Measurements from ENCODE around the gene TNFRSF1B.

The TNFRSF1B gene

GRCh38 chr1:12183095-12183794 is 16.5 kb downstream of the TNFRSF1B start:
- no peak for DNase-seq (ENCODE audit: extremely low read depth, low read depth)
- no peak for TF ChIP-seq CTCF (IDR thresholded peaks at IDR 0.05; ENCODE audit: low read depth, low read length)

- DNase-seq (ENCODE audit: extremely low read depth, low read depth), result peak; percentile 57
- peak; percentile 32 for TF ChIP-seq CTCF (IDR thresholded peaks at IDR 0.05; ENCODE audit: low read depth, low read length)
Measured at GRCh38 chr1:12184008-12184681, 17.4 kb downstream of the TNFRSF1B start.

- no peak for DNase-seq (ENCODE audit: extremely low read depth, low read depth)
- TF ChIP-seq CTCF (IDR thresholded peaks at IDR 0.05; ENCODE audit: low read depth, low read length), result no peak
Measured at GRCh38 chr1:12185036-12185917, 18.5 kb downstream of the TNFRSF1B start.

- TF ChIP-seq CTCF (IDR thresholded peaks at IDR 0.05; ENCODE audit: low read depth, low read length), result no peak
- DNase-seq (ENCODE audit: extremely low read depth, low read depth), result no peak
Measured at GRCh38 chr1:12185918-12186678, 19.3 kb downstream of the TNFRSF1B start.

DNA sequence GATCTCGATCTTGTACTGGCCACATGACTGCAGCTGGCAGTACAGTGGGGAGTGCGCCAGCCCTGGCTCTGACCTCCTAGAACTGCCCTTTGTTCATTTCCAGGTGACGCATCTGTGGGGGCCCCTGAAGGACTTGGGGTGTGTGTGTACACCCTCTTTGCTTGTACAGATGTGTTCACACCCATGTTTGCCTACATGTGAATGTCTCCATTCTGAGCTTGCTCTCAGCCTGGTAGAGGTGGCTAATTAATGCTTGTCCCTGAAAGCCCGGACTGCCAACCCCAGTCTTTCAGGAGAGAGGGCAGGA is 19.8 kb downstream of the TNFRSF1B start:
- DNase-seq (ENCODE audit: extremely low read depth, low read depth), result no peak
- no peak for TF ChIP-seq CTCF (IDR thresholded peaks at IDR 0.05; ENCODE audit: low read depth, low read length)

DNA sequence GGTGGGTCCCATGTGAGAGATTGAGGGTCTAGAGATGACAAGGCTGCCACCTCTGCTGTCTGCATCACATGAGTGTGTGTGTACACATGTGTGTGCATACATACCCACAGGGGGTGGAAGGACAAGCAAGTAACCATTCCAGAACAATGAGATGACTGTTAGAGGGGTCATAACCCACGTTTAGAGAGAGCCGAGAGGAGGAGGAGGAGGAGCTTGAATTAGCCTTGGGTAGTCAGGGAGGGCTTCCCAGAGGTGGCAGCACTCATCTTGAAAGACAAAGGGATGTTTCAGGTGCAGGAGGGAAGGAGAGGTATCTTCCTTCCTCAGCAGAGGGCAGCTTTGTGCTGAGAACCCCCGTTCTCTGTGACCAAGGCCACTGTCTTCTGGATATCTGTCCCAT is 21.3 kb downstream of the TNFRSF1B start:
- no peak for DNase-seq (ENCODE audit: extremely low read depth, low read depth)
- no peak for TF ChIP-seq CTCF (IDR thresholded peaks at IDR 0.05; ENCODE audit: low read depth, low read length)
